Myocyte (in vitro differentiated cells): Measurements from ENCODE around the gene SAA1. TPM values are rescaled to one million over a fixed set of nuclear protein-coding genes. Genes with fewer than 3 reads are reported as not detected.

Experiments
- DNase-seq: peaks from one replicate; pipeline ENCODE4 v3.0.0-alpha.2; 2012; ENCODE audit warnings: low read depth
- total RNA-seq: library from RNA; depleted of rRNA; stranded (reverse); fragments of >200 nt; gene quantifications from 2 replicates; pipeline ENCODE4 v1.2.3, GENCODE V29; 2014

SAA1 gene
- total RNA-seq, 1 donor from 2014 or later: 0.32 TPM

DNA sequence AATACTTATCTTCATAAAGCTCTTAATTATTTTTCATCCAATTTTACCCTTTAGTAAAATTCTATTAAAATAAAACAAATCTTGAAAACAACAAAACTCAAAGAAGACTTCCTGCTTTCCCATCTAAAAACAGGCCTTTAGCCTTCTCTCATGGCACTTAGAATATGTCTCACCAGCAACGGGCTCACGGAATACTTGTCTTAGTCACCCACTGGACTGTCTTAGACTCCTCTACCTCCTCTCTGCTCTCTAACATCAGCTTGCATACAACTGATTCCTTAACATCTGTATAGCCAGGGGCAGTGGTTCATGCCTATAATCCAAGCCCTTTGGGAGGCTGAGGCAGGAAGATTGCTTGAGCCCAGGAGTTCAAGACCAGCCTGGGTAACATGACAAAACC, 42.2 kb downstream of the SAA1 start:
- no peak for DNase-seq

DNA sequence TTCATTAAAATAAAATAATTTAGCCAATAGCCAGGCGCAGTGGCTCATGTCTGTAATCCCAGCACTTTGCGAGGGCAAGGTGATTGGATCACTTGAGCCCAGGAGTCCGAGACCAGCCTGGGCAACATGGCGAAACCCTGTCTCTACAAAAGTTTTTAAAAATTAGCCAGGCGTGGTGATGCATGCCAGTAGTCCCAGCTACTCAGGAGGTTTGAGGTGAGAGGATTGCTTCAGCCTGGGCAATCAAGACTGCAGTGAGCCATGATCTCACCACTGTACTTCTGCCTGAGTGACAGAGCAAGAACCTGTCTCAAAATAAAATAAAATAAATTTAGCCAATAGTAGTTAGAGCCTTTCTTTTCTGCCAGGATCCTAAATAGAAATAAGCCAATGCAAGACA, 43.6 kb downstream of the SAA1 start:
- DNase-seq: no peak

DNA sequence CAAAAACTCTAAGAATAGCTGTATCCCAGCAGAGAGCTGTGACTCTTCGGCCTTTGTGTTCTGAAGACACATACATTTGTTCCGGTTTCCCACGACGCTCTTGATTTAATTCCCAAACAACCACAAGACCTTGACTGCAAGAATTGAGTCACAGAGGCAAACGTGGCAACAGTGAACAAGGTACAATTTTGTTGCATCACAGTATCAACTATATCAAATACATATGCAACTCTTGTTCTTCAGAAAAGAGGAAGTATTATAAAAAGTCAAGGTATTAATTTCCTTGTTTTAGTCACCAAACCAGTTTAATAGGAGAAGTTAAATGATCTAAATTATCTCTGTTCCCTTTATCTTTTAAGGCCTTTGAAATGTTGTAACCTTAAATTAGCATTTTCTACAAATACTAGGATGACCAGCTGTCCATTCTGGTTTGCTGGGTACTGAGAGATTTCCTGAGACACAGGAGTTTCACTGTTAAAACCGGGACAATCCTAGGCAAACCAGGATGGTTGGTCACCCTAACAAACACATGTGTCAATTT, 44.8 kb downstream of the SAA1 start:
- peak; percentile 28 for DNase-seq

DNA sequence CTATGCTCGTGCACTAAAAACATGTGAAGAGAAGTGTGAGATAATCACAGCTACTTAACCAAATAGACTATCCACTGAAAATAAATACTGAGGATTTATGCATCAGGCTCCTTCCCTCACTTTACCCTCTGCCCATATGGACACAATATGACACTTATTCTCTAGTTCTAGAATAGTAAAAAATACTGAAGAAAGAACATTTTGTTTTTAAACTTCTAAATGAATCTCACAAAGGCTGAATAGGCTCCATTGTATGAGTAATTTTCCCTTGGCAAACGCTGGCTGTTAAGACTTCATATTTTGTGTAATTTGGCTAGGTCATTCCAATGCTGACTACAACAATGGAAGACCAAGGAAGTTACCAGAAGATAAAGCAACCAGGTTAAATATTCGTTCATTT, 45.9 kb downstream of the SAA1 start:
- no peak for DNase-seq

DNA sequence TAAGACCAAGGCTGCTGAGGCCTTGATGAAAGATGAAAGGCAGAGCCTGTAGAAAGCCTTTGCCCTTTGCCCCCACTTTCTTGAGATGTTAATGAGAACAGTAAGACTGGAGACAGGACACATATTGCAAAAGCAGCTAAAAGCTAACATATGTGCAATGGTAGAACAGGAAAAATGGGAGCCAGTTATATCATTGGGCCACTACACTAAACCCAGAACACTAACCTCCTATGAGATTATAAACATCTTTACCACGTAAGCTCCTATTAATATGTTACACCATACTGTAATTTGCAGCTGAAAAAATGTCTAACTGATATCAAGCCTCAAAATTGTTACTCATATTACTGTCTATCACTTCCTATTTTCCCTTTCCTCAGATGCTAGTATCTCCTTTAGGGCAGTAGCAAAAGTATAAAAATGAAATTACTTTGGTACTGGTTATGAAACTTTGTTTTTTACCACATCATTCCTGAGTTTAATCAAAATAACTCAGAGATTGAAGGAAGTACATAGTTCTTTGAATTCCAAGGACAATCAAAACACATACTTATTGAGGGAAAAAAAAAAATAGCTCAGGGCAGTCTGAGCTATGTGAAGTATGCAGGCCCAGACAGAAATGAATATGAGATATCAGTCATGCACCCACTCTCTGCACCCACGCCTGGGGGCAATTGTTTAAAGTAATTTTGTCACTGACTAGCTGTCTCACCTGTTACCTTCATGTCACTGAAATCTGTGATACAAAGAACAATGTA, 46.8 kb downstream of the SAA1 start:
- peak; percentile 40 for DNase-seq

DNA sequence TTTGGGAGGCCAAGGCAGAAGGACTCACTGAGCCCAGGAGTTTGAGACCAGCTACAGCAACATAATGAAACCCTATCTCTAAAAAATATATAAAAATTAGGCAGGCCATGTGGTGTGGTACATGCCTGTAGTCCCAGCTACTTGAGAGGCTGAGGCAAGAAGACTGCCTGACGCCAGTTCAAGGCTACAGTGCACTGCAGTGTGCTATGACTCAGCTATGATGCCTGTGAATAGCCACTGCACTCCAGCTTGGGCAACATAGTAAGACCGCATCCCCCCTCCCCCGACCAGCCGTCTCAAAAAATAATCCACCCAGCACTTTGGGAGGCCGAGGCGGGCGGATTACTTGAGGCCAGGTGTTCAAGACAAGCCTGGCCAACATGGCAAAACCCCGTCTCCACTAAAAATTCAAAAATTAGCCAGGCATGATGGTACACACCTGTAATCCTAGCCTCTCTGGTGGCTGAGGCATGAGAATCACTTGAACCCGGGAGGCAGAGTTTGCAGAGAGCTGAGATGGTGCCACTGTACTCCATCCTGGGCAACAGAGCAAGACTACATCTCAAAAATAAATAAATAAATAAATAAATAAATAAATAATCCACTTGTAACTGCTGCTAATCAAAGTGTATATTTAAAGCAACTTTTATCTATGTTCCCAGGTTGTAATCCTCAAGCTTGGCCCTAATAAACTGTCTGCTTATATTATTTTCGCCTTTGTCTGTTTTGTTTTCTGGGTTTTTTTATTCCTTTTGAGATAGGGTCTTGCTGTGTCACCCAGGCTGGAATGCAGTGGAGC, 48.1 kb downstream of the SAA1 start:
- DNase-seq: no peak

DNA sequence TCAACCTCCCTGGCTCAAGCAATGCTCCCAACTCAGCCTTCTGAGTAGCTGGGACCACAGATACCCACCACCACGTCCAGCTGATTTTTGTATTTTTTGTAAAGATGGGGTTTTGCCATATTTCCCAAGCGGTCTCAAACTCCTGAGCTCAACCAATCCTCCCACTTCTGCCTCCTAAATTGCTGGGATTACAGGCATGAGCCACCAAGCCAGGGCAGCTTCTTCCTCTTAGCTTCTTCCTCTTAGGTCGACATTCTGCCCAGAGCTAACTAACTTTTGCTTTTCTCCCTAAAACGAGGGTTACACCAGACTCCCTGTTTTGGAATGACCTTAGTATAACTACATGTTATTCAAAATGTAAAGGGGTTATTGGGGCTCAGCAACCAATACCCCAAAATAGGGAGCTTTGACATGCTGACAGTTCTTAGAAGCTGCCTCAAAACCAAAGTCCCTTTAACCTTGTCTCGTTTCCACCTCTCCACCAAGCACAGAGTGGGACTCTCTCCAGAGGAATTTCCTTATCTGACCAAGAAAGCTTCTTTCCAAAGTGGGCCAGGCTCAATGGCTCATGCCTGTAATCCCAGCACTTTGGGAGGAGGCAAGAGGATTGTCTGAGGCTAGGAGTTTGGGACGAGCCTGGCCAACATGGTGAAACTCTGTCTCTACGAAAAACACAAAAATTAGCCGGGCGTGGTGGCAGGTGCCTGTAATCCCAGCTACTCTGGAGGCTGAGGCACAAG, 48.9 kb downstream of the SAA1 start:
- DNase-seq: no peak

DNA sequence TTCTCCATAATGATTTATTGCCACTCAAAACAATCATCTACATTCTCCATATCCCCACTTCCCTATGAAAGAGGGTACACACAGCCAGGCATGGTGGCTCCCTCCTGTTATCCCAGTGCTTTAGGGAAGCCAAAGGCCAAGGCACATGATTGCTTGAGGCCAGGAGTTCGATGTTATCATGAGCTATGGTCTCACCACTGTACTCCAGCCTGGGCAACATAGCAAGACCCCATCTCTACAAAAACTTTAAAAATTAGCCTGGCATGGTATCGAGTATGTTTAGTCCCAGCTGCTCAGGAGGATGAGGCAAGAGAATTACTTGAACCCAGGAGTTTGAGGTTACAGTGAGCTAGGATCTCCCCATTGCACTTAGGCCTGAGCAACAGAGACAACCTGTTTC, 49.8 kb downstream of the SAA1 start:
- DNase-seq: no peak

DNA sequence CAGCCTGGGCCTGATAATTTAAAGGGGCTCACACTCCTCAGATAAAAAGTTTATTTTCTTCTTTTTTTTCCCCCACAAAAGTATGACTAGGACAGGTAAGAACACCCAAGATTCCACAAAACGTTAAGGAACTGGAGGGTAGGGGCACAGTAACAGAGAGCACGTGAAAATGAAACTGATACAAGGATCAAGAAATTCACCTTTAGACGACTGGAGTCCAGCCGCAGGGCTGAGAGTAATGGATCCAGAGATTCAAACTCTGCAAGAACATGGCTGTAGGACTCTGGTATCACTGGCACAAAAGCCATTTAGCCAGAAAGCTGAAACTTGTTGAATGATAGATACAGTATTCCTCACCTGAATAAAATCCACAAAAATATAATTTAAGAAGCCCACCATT, 51.5 kb downstream of the SAA1 start:
- no peak for DNase-seq

Other genes with a start within 250 kb of the SAA1 start
- gene TPH1, start 220.0 kb upstream of the SAA1 start, total RNA-seq: not detected in 2 replicates
- 6.3 and 8.2 TPM in 2 replicates for gene SAAL1, start 160.2 kb upstream of the SAA1 start, total RNA-seq
- not detected in 2 replicates for gene MRGPRX3, start 133.7 kb upstream of the SAA1 start, total RNA-seq
- not detected in 2 replicates for gene MRGPRX4, start 93.4 kb upstream of the SAA1 start, total RNA-seq
- gene SAA4, start 29.5 kb upstream of the SAA1 start, total RNA-seq: not detected in 2 replicates
- not detected in 2 replicates for gene SAA2, start 17.6 kb upstream of the SAA1 start, total RNA-seq
- gene HPS5, start 55.9 kb downstream of the SAA1 start, total RNA-seq: 19.5 and 27.5 TPM in 2 replicates
- 70.1 and 77.4 TPM in 2 replicates for gene GTF2H1, start 56.3 kb downstream of the SAA1 start, total RNA-seq
- 316 and 487 TPM in 2 replicates for gene LDHA, start 128.3 kb downstream of the SAA1 start, total RNA-seq
- gene LDHC, start 146.1 kb downstream of the SAA1 start, total RNA-seq: not detected in 2 replicates
- gene LDHAL6A, start 189.6 kb downstream of the SAA1 start, total RNA-seq: not detected in 2 replicates